Endothelial cell of umbilical vein (primary cell): ENCODE measurements around the gene CLEC20A. TPM values are rescaled to one million over a fixed set of nuclear protein-coding genes. Genes with fewer than 3 reads are reported as not detected.
"Not testable (repeated sequence)": the region's sequence is repeated elsewhere in the genome, so short reads cannot be mapped to it uniquely, and the experiment has no call there.

ENCODE experiments used
- BruUV-seq: library from RNA; stranded (reverse); fragments of 400-500 nt; replicated peaks from 2 replicates; lab custom pipeline; 2021; lab: Mats Ljungman, UMichigan
- CTCF ChIA-PET: fragments of 300-600, 350-600 bp; sonication (Branson Sonifier 250); formaldehyde crosslinking; loops from one replicate; lab custom pipeline; 2021; ENCODE audit warnings: antibody characterized with exemption, inconsistent platforms; lab: Charles Lee
- POLR2A ChIA-PET: fragments of 300-600, 350-600 bp; sonication (Branson Sonifier 250); formaldehyde crosslinking; loops from one replicate; lab custom pipeline; 2021; ENCODE audit warnings: antibody characterized with exemption, inconsistent platforms; lab: Charles Lee
- DNase-seq: peaks from one replicate; pipeline ENCODE4 v3.0.0-alpha.2; 2011; ENCODE audit warnings: low read depth, low spot score
- FAIRE-seq: peaks from 2 replicates; lab custom pipeline; 2011; peaks lifted over from hg19 to GRCh38; lab: Jason Lieb, UNC
- H2AFZ ChIP-seq: 2 replicates; pipeline ENCODE4 v1.6.0; 2012; ENCODE audit warnings: low read depth, low read length, control low read depth, inconsistent platforms
- H3K27ac ChIP-seq: 2 replicates; pipeline ENCODE4 v1.5.1; 2011; ENCODE audit warnings: low read depth, mild to moderate bottlenecking, control low read depth, low read length, moderate library complexity; ENCODE audit not compliant: insufficient read depth
- H3K27me3 ChIP-seq, 2 experiments: 2 replicates each; pipeline versions ENCODE4 v1.6.0 to v1.6.1; 2011; ENCODE audit warnings: low read length in 2 of 2, mixed read lengths in 1 of 2; ENCODE audit not compliant: control insufficient read depth in 2 of 2, insufficient read depth in 2 of 2
- H3K36me3 ChIP-seq, 2 experiments: 2 replicates in 1 of 2; 3 replicates in 1 of 2; pipeline ENCODE4 v1.5.1; 2011; ENCODE audit warnings: low read length in 2 of 2, mild to moderate bottlenecking in 1 of 2, moderate library complexity in 1 of 2; ENCODE audit not compliant: control insufficient read depth in 2 of 2, insufficient read depth in 2 of 2; ENCODE audit errors: extremely low read depth in 1 of 2
- H3K4me1 ChIP-seq: 3 replicates; pipeline ENCODE4 v1.5.1; 2011; ENCODE audit warnings: mild to moderate bottlenecking, low read length; ENCODE audit not compliant: control insufficient read depth, insufficient read depth; ENCODE audit errors: extremely low read depth
- H3K4me2 ChIP-seq: 2 replicates; pipeline ENCODE4 v1.6.1; 2011; ENCODE audit warnings: low read length, control low read depth, mixed read lengths; ENCODE audit not compliant: insufficient read depth
- H3K4me3 ChIP-seq, 3 experiments: fragments of 200-600 bp in 1 of 3; sonication (generic), shearing (Covaris generic) in 1 of 3; replicated peaks in 1 of 3; 2 replicates each; pipeline ENCODE4 v1.5.1; 2011 to 2016; ENCODE audit warnings: control low read depth in 3 of 3, low read length in 3 of 3, mild to moderate bottlenecking in 2 of 3, inconsistent platforms in 1 of 3, low read depth in 1 of 3, moderate library complexity in 1 of 3; ENCODE audit not compliant: insufficient read depth in 1 of 3
- H3K79me2 ChIP-seq: 2 replicates; pipeline ENCODE4 v1.6.0; 2012; ENCODE audit warnings: low read length, inconsistent platforms; ENCODE audit not compliant: control insufficient read depth, insufficient read depth
- H3K9ac ChIP-seq: replicated peaks from 2 replicates; pipeline ENCODE3; 2011; ENCODE audit warnings: low read length, control low read depth; ENCODE audit not compliant: insufficient read depth; ENCODE audit errors: extremely low read depth
- H3K9me1 ChIP-seq: replicated peaks from 3 replicates; pipeline ENCODE4 v1.6.0; 2011; ENCODE audit warnings: mild to moderate bottlenecking, low read length; ENCODE audit not compliant: control insufficient read depth, insufficient read depth; ENCODE audit errors: extremely low read depth
- H3K9me3 ChIP-seq: replicated peaks from 2 replicates; pipeline ENCODE4 v1.5.1; 2012; ENCODE audit warnings: low read length, inconsistent platforms; ENCODE audit not compliant: control insufficient read depth, insufficient read depth
- H4K20me1 ChIP-seq: replicated peaks from 2 replicates; pipeline ENCODE3; 2011; ENCODE audit warnings: mild to moderate bottlenecking, low read length; ENCODE audit not compliant: control insufficient read depth, insufficient read depth; ENCODE audit errors: extremely low read depth
- EZH2 ChIP-seq: IDR thresholded peaks from 2 replicates; pipeline ENCODE4 v1.6.1; 2012; ENCODE audit warnings: borderline replicate concordance, low read depth, mild to moderate bottlenecking, moderate library complexity, low read length, inconsistent platforms; ENCODE audit not compliant: severe bottlenecking
- FOS ChIP-seq: IDR thresholded peaks from 2 replicates; pipeline ENCODE4 v1.6.1; 2011; ENCODE audit warnings: mild to moderate bottlenecking, low read length, moderate library complexity, borderline replicate concordance; ENCODE audit not compliant: insufficient read depth
- GATA2 ChIP-seq: IDR thresholded peaks from 2 replicates; pipeline ENCODE4 v1.7.0; 2011; ENCODE audit warnings: low read depth, mild to moderate bottlenecking, moderate library complexity, mixed read lengths, low read length; ENCODE audit not compliant: insufficient read length, insufficient read depth
- JUN ChIP-seq: IDR thresholded peaks from 2 replicates; pipeline ENCODE4 v1.6.1; 2011; ENCODE audit warnings: borderline replicate concordance, low read depth; ENCODE audit not compliant: insufficient read length, insufficient read depth
- MYC ChIP-seq: IDR thresholded peaks from one replicate; pipeline ENCODE4 v1.6.1; 2011; ENCODE audit warnings: mild to moderate bottlenecking, low read depth, low read length
- POLR2A ChIP-seq: IDR thresholded peaks from 2 replicates; pipeline ENCODE4 v1.6.1; 2012; ENCODE audit warnings: low read depth, mild to moderate bottlenecking, control low read depth, low read length
- POLR2AphosphoS5 ChIP-seq: IDR thresholded peaks from 2 replicates; pipeline ENCODE4 v1.6.1; 2012; ENCODE audit warnings: low read depth, mild to moderate bottlenecking, control low read depth, low read length, moderate library complexity; ENCODE audit not compliant: insufficient read depth
- dilution Hi-C: fragments of 300-500 bp; cut with MboI; formaldehyde crosslinking; loops from one replicate; pipeline ENCODE4 v1.15.0; 2019; ENCODE audit warnings: low sequenced_read_pairs; ENCODE audit not compliant: extremely low pct_ligation_motif_present
- intact Hi-C: fragments of 100-400 bp; cut with micrococcal nuclease; formaldehyde crosslinking; loops from one replicate; pipeline ENCODE4 v1.10.0; 2022
- polyA plus RNA-seq, 4 experiments: library from polyadenylated mRNA; depleted of rRNA in 3 of 4; stranded (reverse) in 3 of 4; unstranded in 1 of 4; fragments of >200 nt; gene quantifications; 2 replicates each; pipeline versions ENCODE4 v1.2.1 to v1.2.3, GENCODE V29; 2011 to 2012; ENCODE audit warnings: missing spikeins in 1 of 4
- total RNA-seq: library from RNA; stranded (reverse); gene quantifications from 2 replicates; pipeline ENCODE4 v1.2.3, GENCODE V29; 2021
- TF ChIP-seq, protein P1 (sequence below), 2 donors: IDR thresholded peaks; 1 replicate in 1 of 2; 2 replicates in 1 of 2; pipeline ENCODE4 v1.5.1; 2011; ENCODE audit warnings: low read length in 2 of 2, mild to moderate bottlenecking in 2 of 2, moderate library complexity in 2 of 2, control low read depth in 1 of 2, inconsistent platforms in 1 of 2, low read depth in 1 of 2; ENCODE audit not compliant: insufficient read depth in 1 of 2; ENCODE audit errors: extremely low read depth in 1 of 2

Gene CLEC20A
- total and polyA plus RNA-seq, 2 donors (not counting 3 experiments of a cell fraction or from before 2014, with no cell fraction given): not detected

DNA sequence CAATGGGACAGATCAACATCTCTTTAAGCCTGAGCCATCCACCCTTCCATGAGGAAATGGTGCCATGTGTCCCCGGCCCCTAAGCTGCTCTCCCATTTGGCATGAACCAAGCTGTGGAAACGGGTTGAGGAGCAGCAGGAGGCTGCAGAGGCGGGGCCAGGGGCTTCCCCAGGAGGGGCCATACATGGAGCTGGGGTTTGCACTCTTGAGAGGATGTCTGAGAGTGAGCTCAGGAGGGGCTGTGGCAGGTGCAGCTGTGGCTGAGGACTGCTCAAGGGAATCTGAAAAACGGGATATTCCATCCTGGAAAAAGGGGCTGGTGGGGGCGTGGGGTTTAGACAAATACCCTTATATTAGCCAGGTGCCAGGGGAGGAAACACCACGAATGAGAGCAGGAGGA is 7.1 kb upstream of the CLEC20A start:
- intact Hi-C loops: loop anchor here (5.0 kb wide), 1 partner anchor 132 kb away; no protein-coding TSS in a partner anchor
- no TSS peak for BruUV-seq

GRCh38 chr1:178503316-178503715 is 6.6 kb upstream of the CLEC20A start:
- intact Hi-C loops: loop anchor here (5.0 kb wide), 1 partner anchor 131 kb away; no protein-coding TSS in a partner anchor
- not testable (repeated sequence) for BruUV-seq
- CTCF ChIA-PET: interaction anchor here (1.0 to 10.5 kb wide), 6 partner anchors 27 to 205 kb away, joined by 3 to 240 read pairs (median 7); no protein-coding TSS in a partner anchor

More for the DNA sequence above, 7.1 kb upstream of the CLEC20A start:
- POLR2A ChIA-PET: no interaction called here
- H3K27ac ChIP-seq: no peak overlapping the region
- no peaks in the 10 kb centered on the region for H3K9me3 ChIP-seq
- H3K79me2 ChIP-seq: no peaks in the 10 kb centered on the region
- H3K9ac ChIP-seq: no peak overlapping the region
- H3K36me3 ChIP-seq: no peaks in the 10 kb centered on the region
- dilution Hi-C loops: no loop called here
- no peak overlapping the region for H3K4me2 ChIP-seq
- DNase-seq: no peak
- H3K4me3 ChIP-seq: no peak overlapping the region
- no peak for FAIRE-seq
- H3K9me1 ChIP-seq: no peaks in the 10 kb centered on the region
- no peaks in the 10 kb centered on the region for H4K20me1 ChIP-seq
- CTCF ChIA-PET: interaction anchor here (1.0 to 10.5 kb wide), 4 partner anchors 27 to 206 kb away, joined by 3 to 240 read pairs (median 50); no protein-coding TSS in a partner anchor
- H3K4me1 ChIP-seq: no peaks in the 10 kb centered on the region
- H3K27me3 ChIP-seq: no peaks in the 10 kb centered on the region
- no peak overlapping the region for H2AFZ ChIP-seq
- TF ChIP-seq MYC: no peak
- no peak for TF ChIP-seq JUN
- no peak for TF ChIP-seq FOS
- no peak for TF ChIP-seq POLR2AphosphoS5
- TF ChIP-seq GATA2: no peak
- TF ChIP-seq EZH2: no peak
- TF ChIP-seq, protein P1, sequence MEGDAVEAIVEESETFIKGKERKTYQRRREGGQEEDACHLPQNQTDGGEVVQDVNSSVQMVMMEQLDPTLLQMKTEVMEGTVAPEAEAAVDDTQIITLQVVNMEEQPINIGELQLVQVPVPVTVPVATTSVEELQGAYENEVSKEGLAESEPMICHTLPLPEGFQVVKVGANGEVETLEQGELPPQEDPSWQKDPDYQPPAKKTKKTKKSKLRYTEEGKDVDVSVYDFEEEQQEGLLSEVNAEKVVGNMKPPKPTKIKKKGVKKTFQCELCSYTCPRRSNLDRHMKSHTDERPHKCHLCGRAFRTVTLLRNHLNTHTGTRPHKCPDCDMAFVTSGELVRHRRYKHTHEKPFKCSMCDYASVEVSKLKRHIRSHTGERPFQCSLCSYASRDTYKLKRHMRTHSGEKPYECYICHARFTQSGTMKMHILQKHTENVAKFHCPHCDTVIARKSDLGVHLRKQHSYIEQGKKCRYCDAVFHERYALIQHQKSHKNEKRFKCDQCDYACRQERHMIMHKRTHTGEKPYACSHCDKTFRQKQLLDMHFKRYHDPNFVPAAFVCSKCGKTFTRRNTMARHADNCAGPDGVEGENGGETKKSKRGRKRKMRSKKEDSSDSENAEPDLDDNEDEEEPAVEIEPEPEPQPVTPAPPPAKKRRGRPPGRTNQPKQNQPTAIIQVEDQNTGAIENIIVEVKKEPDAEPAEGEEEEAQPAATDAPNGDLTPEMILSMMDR (IDR thresholded peaks at IDR 0.05; ENCODE audit: extremely low read depth in 1 of 2, insufficient read depth in 1 of 2, low read depth in 1 of 2, low read length in 2 of 2): no peak
- TF ChIP-seq POLR2A: no peak

More at GRCh38 chr1:178503316-178503715, 6.6 kb upstream of the CLEC20A start:
- POLR2A ChIA-PET, dilution Hi-C loops, H3K27me3 ChIP-seq, H3K79me2 ChIP-seq, H3K9ac ChIP-seq, H3K9me3 ChIP-seq, H4K20me1 ChIP-seq, H2AFZ ChIP-seq, H3K4me2 ChIP-seq, H3K36me3 ChIP-seq, H3K4me1 ChIP-seq, H3K4me3 ChIP-seq, DNase-seq, FAIRE-seq, H3K27ac ChIP-seq, H3K9me1 ChIP-seq: not testable (repeated sequence)
